NB4 (cell line): Measurements from ENCODE around the gene BLVRA.

ENCODE experiments used
- MYC ChIP-seq: IDR thresholded peaks from 2 replicates; pipeline ENCODE4 v1.6.1; 2011; ENCODE audit warnings: low read depth, low read length
- POLR2A ChIP-seq: IDR thresholded peaks from 2 replicates; pipeline ENCODE4 v1.6.1; 2011; ENCODE audit warnings: mild to moderate bottlenecking; ENCODE audit not compliant: insufficient read length; ENCODE audit errors: extremely low read depth
- TF ChIP-seq, protein P1 (sequence below): IDR thresholded peaks from one replicate; pipeline ENCODE4 v1.5.1; 2012; ENCODE audit warnings: low read depth, low read length
- TF ChIP-seq, protein P2 (sequence below): IDR thresholded peaks from 2 replicates; pipeline ENCODE4 v1.6.1; 2011; ENCODE audit warnings: low read depth, low read length

DNA sequence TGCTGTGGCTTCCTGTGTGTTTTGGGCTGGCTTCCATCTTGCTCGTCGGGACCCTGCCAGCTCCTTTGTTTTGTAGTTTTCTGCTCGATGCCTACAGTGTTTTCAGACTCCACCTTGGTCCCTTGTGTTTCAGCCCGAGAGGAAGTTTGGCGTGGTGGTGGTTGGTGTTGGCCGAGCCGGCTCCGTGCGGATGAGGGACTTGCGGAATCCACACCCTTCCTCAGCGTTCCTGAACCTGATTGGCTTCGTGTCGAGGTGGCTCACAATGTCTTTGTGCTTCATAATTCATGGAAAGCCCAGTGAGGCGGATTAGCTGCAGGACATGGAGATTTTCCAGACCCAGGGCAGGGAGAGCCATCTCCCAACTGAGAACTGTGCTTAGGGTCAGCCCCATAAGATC is 29.3 kb downstream of the BLVRA start:
- TF ChIP-seq, protein P1, sequence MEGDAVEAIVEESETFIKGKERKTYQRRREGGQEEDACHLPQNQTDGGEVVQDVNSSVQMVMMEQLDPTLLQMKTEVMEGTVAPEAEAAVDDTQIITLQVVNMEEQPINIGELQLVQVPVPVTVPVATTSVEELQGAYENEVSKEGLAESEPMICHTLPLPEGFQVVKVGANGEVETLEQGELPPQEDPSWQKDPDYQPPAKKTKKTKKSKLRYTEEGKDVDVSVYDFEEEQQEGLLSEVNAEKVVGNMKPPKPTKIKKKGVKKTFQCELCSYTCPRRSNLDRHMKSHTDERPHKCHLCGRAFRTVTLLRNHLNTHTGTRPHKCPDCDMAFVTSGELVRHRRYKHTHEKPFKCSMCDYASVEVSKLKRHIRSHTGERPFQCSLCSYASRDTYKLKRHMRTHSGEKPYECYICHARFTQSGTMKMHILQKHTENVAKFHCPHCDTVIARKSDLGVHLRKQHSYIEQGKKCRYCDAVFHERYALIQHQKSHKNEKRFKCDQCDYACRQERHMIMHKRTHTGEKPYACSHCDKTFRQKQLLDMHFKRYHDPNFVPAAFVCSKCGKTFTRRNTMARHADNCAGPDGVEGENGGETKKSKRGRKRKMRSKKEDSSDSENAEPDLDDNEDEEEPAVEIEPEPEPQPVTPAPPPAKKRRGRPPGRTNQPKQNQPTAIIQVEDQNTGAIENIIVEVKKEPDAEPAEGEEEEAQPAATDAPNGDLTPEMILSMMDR: no peak
- TF ChIP-seq POLR2A: no peak
- TF ChIP-seq MYC: no peak
- TF ChIP-seq, protein P2, sequence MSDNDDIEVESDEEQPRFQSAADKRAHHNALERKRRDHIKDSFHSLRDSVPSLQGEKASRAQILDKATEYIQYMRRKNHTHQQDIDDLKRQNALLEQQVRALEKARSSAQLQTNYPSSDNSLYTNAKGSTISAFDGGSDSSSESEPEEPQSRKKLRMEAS: no peak
